HEK293 (cell line): ENCODE measurements around the gene ZFAND3.

Experiments used
- CTCF ChIA-PET: fragments of 350-600 bp; formaldehyde crosslinking; extraction: SDS; loops from one replicate; lab custom pipeline; 2021; ENCODE audit warnings: antibody characterized with exemption; lab: Yijun Ruan, JAX
- POLR2A ChIA-PET: fragments of 300-600 bp; formaldehyde crosslinking; extraction: SDS; loops from one replicate; lab custom pipeline; 2020; ENCODE audit warnings: antibody characterized with exemption, inconsistent platforms; lab: Yijun Ruan, JAX
- H3K27ac ChIP-seq: fragments of 200-500 bp; sonication (Bioruptor generic); 2 replicates; pipeline ENCODE4 v1.5.1; 2014; ENCODE audit warnings: low read depth, low read length, control low read depth, inconsistent platforms; ENCODE audit errors: extremely low read depth
- H3K36me3 ChIP-seq, 2 experiments: fragments of 200-500 bp in 1 of 2; sonication (Bioruptor generic) in 1 of 2; 1 replicate in 1 of 2; 2 replicates in 1 of 2; pipeline ENCODE4 v1.5.1; 2014 to 2017; ENCODE audit warnings: inconsistent platforms in 2 of 2, low read length in 2 of 2; ENCODE audit not compliant: control insufficient read depth in 2 of 2, insufficient read depth in 1 of 2
- H3K4me1 ChIP-seq: fragments of 200-500 bp; sonication (Bioruptor generic); 2 replicates; pipeline ENCODE4 v1.5.1; 2014; ENCODE audit warnings: mild to moderate bottlenecking, low read length, inconsistent platforms; ENCODE audit not compliant: control insufficient read depth, insufficient read depth
- H3K4me3 ChIP-seq: 2 replicates; pipeline ENCODE4 v1.5.1; 2011; ENCODE audit warnings: low read depth, mild to moderate bottlenecking, control low read depth, low read length, moderate library complexity
- H3K9me3 ChIP-seq: fragments of 200-500 bp; sonication (Bioruptor generic); 2 replicates; pipeline ENCODE4 v1.5.1; 2014; ENCODE audit warnings: low read depth, low read length, inconsistent platforms; ENCODE audit not compliant: control insufficient read depth, insufficient read depth
- KLF1 ChIP-seq: fragments of 450-650 bp; formaldehyde crosslinking; IDR thresholded peaks from 2 replicates; pipeline ENCODE4 v1.5.1; 2016; ENCODE audit warnings: missing biosample characterization, missing genetic modification characterization
- SCRT1 ChIP-seq: fragments of 450-650 bp; formaldehyde crosslinking; IDR thresholded peaks from 2 replicates; pipeline ENCODE4 v1.5.1; 2016; ENCODE audit warnings: missing biosample characterization, missing genetic modification characterization, borderline replicate concordance
- ZFP3 ChIP-seq: fragments of 450-650 bp; formaldehyde crosslinking; IDR thresholded peaks from 2 replicates; pipeline ENCODE4 v1.5.1; 2016; ENCODE audit warnings: low read depth, missing biosample characterization, missing genetic modification characterization
- ZNF202 ChIP-seq: fragments of 450-650 bp; formaldehyde crosslinking; IDR thresholded peaks from 2 replicates; pipeline ENCODE4 v1.5.1; 2016; ENCODE audit warnings: missing biosample characterization, missing genetic modification characterization, borderline replicate concordance
- ZNF292 ChIP-seq: fragments of 450-650 bp; formaldehyde crosslinking; IDR thresholded peaks from 2 replicates; pipeline ENCODE4 v1.5.1; 2016; ENCODE audit warnings: low read depth, missing biosample characterization, missing genetic modification characterization, borderline replicate concordance
- ZNF530 ChIP-seq: fragments of 450-650 bp; formaldehyde crosslinking; IDR thresholded peaks from 2 replicates; pipeline ENCODE4 v1.5.1; 2016; ENCODE audit warnings: low read depth, missing biosample characterization, missing genetic modification characterization
- ZNF560 ChIP-seq: fragments of 450-650 bp; formaldehyde crosslinking; IDR thresholded peaks from 2 replicates; pipeline ENCODE4 v1.5.1; 2017; ENCODE audit warnings: missing biosample characterization, missing genetic modification characterization, borderline replicate concordance
- ZNF626 ChIP-seq: fragments of 450-650 bp; sonication (Bioruptor Pico); formaldehyde crosslinking; IDR thresholded peaks from 2 replicates; pipeline ENCODE4 v1.5.1; 2018; ENCODE audit warnings: missing biosample characterization, missing genetic modification characterization, inconsistent platforms
- TF ChIP-seq, protein P1 (sequence below): fragments of 450-650 bp; formaldehyde crosslinking; IDR thresholded peaks from 2 replicates; pipeline ENCODE4 v1.5.1; 2016; ENCODE audit warnings: missing biosample characterization, missing genetic modification characterization
- TF ChIP-seq, protein P2 (sequence below): IDR thresholded peaks from 2 replicates; pipeline ENCODE4 v1.6.1; 2011; ENCODE audit warnings: mild to moderate bottlenecking, low read depth, low read length, borderline replicate concordance
- TF ChIP-seq, protein P3 (sequence below): fragments of 450-650 bp; formaldehyde crosslinking; IDR thresholded peaks from 2 replicates; pipeline ENCODE4 v1.5.0; 2017; ENCODE audit warnings: missing biosample characterization, missing genetic modification characterization, borderline replicate concordance
- TF ChIP-seq, protein P4 (sequence below): fragments of 450-650 bp; formaldehyde crosslinking; IDR thresholded peaks from 2 replicates; pipeline ENCODE4 v1.5.1; 2016; ENCODE audit warnings: missing biosample characterization, missing genetic modification characterization
- TF ChIP-seq, protein P5 (sequence below): fragments of 450-650 bp; formaldehyde crosslinking; IDR thresholded peaks from 2 replicates; pipeline ENCODE4 v1.5.1; 2016; ENCODE audit warnings: missing biosample characterization, missing genetic modification characterization

ZFAND3 gene

DNA sequence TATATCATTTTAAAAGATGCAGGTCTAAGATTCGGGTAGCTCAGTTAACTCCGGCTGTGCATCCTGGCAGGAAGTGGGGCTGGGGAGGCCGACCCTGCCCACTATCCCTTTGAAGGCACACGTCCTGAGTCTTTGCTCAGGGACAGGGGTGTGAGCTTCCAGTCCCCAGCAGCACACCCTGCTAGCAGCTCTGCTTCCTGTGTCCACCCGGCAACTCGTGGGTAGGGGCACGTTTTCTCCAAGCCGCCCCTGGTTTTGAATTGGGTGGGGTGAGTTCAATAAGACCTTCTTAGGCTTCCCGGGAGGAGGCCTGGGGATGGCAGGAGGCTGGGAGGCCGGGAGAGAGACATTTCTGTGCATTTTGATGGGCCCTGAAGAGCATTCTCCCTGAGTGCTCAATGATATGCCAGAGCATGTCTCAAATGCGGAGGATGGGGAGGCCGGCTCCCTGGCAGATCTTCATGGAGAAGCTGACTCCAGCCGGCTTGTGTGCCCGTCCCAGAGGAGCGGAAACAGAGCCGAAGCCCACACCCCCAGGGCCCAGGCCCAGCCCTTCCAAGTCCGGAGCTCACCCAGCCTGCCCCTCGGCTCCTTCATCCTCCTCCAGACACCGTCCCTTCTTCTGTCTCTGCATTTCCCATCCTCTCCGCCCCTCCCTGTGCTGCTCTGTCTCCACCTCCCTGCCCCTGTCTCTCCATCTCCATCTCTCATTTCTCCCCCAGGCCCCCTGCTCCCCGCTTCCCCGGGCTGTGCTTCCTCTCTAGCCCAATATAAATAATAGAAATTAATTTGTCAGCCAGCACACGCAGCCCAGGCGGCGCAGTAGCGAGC lies 36.3 kb upstream of the ZFAND3 start:
- no peaks in the 10 kb centered on the region for H3K36me3 ChIP-seq
- TF ChIP-seq, protein P1, sequence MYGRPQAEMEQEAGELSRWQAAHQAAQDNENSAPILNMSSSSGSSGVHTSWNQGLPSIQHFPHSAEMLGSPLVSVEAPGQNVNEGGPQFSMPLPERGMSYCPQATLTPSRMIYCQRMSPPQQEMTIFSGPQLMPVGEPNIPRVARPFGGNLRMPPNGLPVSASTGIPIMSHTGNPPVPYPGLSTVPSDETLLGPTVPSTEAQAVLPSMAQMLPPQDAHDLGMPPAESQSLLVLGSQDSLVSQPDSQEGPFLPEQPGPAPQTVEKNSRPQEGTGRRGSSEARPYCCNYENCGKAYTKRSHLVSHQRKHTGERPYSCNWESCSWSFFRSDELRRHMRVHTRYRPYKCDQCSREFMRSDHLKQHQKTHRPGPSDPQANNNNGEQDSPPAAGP: no peak
- no peak for TF ChIP-seq ZNF292 (tag by site-specific recombination)
- TF ChIP-seq ZNF560: no peak
- TF ChIP-seq, protein P2, sequence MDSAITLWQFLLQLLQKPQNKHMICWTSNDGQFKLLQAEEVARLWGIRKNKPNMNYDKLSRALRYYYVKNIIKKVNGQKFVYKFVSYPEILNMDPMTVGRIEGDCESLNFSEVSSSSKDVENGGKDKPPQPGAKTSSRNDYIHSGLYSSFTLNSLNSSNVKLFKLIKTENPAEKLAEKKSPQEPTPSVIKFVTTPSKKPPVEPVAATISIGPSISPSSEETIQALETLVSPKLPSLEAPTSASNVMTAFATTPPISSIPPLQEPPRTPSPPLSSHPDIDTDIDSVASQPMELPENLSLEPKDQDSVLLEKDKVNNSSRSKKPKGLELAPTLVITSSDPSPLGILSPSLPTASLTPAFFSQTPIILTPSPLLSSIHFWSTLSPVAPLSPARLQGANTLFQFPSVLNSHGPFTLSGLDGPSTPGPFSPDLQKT: no peak
- TF ChIP-seq, protein P3, sequence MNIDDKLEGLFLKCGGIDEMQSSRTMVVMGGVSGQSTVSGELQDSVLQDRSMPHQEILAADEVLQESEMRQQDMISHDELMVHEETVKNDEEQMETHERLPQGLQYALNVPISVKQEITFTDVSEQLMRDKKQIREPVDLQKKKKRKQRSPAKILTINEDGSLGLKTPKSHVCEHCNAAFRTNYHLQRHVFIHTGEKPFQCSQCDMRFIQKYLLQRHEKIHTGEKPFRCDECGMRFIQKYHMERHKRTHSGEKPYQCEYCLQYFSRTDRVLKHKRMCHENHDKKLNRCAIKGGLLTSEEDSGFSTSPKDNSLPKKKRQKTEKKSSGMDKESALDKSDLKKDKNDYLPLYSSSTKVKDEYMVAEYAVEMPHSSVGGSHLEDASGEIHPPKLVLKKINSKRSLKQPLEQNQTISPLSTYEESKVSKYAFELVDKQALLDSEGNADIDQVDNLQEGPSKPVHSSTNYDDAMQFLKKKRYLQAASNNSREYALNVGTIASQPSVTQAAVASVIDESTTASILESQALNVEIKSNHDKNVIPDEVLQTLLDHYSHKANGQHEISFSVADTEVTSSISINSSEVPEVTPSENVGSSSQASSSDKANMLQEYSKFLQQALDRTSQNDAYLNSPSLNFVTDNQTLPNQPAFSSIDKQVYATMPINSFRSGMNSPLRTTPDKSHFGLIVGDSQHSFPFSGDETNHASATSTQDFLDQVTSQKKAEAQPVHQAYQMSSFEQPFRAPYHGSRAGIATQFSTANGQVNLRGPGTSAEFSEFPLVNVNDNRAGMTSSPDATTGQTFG: no peak
- TF ChIP-seq ZNF202 (tag by site-specific recombination): no peak
- TF ChIP-seq, protein P4, sequence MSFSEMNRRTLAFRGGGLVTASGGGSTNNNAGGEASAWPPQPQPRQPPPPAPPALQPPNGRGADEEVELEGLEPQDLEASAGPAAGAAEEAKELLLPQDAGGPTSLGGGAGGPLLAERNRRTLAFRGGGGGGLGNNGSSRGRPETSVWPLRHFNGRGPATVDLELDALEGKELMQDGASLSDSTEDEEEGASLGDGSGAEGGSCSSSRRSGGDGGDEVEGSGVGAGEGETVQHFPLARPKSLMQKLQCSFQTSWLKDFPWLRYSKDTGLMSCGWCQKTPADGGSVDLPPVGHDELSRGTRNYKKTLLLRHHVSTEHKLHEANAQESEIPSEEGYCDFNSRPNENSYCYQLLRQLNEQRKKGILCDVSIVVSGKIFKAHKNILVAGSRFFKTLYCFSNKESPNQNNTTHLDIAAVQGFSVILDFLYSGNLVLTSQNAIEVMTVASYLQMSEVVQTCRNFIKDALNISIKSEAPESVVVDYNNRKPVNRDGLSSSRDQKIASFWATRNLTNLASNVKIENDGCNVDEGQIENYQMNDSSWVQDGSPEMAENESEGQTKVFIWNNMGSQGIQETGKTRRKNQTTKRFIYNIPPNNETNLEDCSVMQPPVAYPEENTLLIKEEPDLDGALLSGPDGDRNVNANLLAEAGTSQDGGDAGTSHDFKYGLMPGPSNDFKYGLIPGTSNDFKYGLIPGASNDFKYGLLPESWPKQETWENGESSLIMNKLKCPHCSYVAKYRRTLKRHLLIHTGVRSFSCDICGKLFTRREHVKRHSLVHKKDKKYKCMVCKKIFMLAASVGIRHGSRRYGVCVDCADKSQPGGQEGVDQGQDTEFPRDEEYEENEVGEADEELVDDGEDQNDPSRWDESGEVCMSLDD (tag by site-specific recombination): no peak
- no peak for TF ChIP-seq ZNF530 (tag by site-specific recombination)
- TF ChIP-seq SCRT1 (tag by site-specific recombination): no peak
- TF ChIP-seq ZFP3 (tag by site-specific recombination): no peak
- no peak for TF ChIP-seq ZNF626 (tag by site-specific recombination)
- TF ChIP-seq KLF1: no peak
- TF ChIP-seq, protein P5, sequence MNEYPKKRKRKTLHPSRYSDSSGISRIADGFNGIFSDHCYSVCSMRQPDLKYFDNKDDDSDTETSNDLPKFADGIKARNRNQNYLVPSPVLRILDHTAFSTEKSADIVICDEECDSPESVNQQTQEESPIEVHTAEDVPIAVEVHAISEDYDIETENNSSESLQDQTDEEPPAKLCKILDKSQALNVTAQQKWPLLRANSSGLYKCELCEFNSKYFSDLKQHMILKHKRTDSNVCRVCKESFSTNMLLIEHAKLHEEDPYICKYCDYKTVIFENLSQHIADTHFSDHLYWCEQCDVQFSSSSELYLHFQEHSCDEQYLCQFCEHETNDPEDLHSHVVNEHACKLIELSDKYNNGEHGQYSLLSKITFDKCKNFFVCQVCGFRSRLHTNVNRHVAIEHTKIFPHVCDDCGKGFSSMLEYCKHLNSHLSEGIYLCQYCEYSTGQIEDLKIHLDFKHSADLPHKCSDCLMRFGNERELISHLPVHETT: no peak
- TF ChIP-seq, all 188 proteins: peak for 0
- no peaks in the 10 kb centered on the region for H3K4me1 ChIP-seq
- H3K27ac ChIP-seq: no peak overlapping the region
- no peak overlapping the region for H3K4me3 ChIP-seq
- H3K9me3 ChIP-seq: no peaks in the 10 kb centered on the region
- CTCF ChIA-PET: interaction anchor here (0.6 to 1.0 kb wide), 6 partner anchors 8 to 439 kb away, joined by 3 to 5 read pairs (median 3); no protein-coding TSS in a partner anchor
- POLR2A ChIA-PET: interaction anchor here (0.6 to 0.7 kb wide), 2 partner anchors 12 to 72 kb away, joined by 3 read pairs; no protein-coding TSS in a partner anchor
